B cell (primary cell): Measurements from ENCODE around the gene VSTM5. TPM values are rescaled to one million over a fixed set of nuclear protein-coding genes. Genes with fewer than 3 reads are reported as not detected.

Source experiments
- ATAC-seq: fragments of 200-7000 bp; cut with Tn5 transposase; one replicate; pipeline ENCODE4 v1.10.0; 2021; ENCODE audit warnings: low read depth, mild to moderate bottlenecking, moderate number of reproducible peaks, moderate library complexity
- CTCF ChIA-PET: fragments of 350-600 bp; sonication (Branson Sonifier 250); formaldehyde crosslinking; loops from one replicate; lab custom pipeline; 2021; ENCODE audit warnings: antibody characterized with exemption, inconsistent platforms; lab: Charles Lee
- POLR2A ChIA-PET: fragments of 350-600 bp; sonication (Branson Sonifier 250); formaldehyde crosslinking; loops from one replicate; lab custom pipeline; 2021; ENCODE audit warnings: antibody characterized with exemption; lab: Charles Lee
- DNase-seq: peaks from one replicate; pipeline ENCODE4 v3.0.0; 2013
- H2AFZ ChIP-seq: 2 replicates; pipeline ENCODE4 v1.6.1; 2012; ENCODE audit warnings: mild to moderate bottlenecking, low read depth, low read length; ENCODE audit not compliant: insufficient read depth, poor library complexity, severe bottlenecking
- H3K27ac ChIP-seq, 2 donors: 1 replicate in 1 of 2; 2 replicates in 1 of 2; pipeline ENCODE4 v1.5.1; 2012 to 2013; ENCODE audit warnings: low read length in 2 of 2, mild to moderate bottlenecking in 2 of 2, moderate library complexity in 1 of 2
- H3K27me3 ChIP-seq, 4 experiments: fragments of 200-600 bp in 1 of 4; sonication (generic) in 1 of 4; replicated peaks in 1 of 4; 1 replicate in 2 of 4; 2 replicates in 2 of 4; pipeline versions ENCODE4 v1.6.1 to v1.7.0; 2013 to 2016; ENCODE audit warnings: low read length in 3 of 4, mild to moderate bottlenecking in 2 of 4, mixed read lengths in 1 of 4, moderate library complexity in 1 of 4; ENCODE audit not compliant: insufficient read depth in 4 of 4, control insufficient read depth in 3 of 4; ENCODE audit errors: control extremely low read depth in 1 of 4
- H3K36me3 ChIP-seq, 2 experiments: replicated peaks in 1 of 2; 1 replicate in 1 of 2; 2 replicates in 1 of 2; pipeline versions ENCODE4 v1.6.1 to v1.7.1; 2013; ENCODE audit warnings: low read length in 1 of 2; ENCODE audit not compliant: insufficient read depth in 2 of 2, control insufficient read depth in 1 of 2; ENCODE audit errors: control extremely low read depth in 1 of 2, extremely low read depth in 1 of 2
- H3K4me1 ChIP-seq, 2 donors: fragments of 200-600 bp in 1 of 2; sonication (generic) in 1 of 2; 1 replicate in 1 of 2; 2 replicates in 1 of 2; pipeline versions ENCODE4 v1.5.1 to v1.6.1; 2013 to 2017; ENCODE audit warnings: low read length in 2 of 2; ENCODE audit not compliant: control insufficient read depth in 2 of 2, insufficient read depth in 2 of 2
- H3K4me2 ChIP-seq: replicated peaks from 2 replicates; pipeline ENCODE3; 2012; ENCODE audit warnings: mild to moderate bottlenecking, low read depth, low read length; ENCODE audit not compliant: poor library complexity, severe bottlenecking
- H3K4me3 ChIP-seq, 5 experiments: fragments of 200-600 bp in 1 of 5; sonication (generic) in 1 of 5; 1 replicate in 3 of 5; 2 replicates in 2 of 5; pipeline versions ENCODE4 v1.5.1 to v1.7.0; 2011 to 2016; ENCODE audit warnings: low read length in 4 of 5, mild to moderate bottlenecking in 4 of 5, low read depth in 2 of 5, control low read depth in 1 of 5, moderate library complexity in 1 of 5; ENCODE audit not compliant: insufficient read depth in 1 of 5; ENCODE audit errors: control extremely low read depth in 1 of 5, extremely low read depth in 1 of 5
- H3K79me2 ChIP-seq: fragments of 200-600 bp; sonication (generic); one replicate; pipeline ENCODE4 v1.6.0; 2016; ENCODE audit warnings: low read length; ENCODE audit not compliant: control insufficient read depth, insufficient read depth
- H3K9ac ChIP-seq: fragments of 200-600 bp; sonication (generic); 2 replicates; pipeline ENCODE4 v1.6.1; 2017; ENCODE audit warnings: mild to moderate bottlenecking, low read length, moderate library complexity
- H3K9me3 ChIP-seq, 3 donors: one replicate each; pipeline versions ENCODE4 v1.6.1 to v1.7.1; 2013; ENCODE audit warnings: low read length in 2 of 3; ENCODE audit not compliant: control insufficient read depth in 2 of 3, insufficient read depth in 1 of 3; ENCODE audit errors: control extremely low read depth in 1 of 3
- H4K20me1 ChIP-seq: 2 replicates; pipeline ENCODE4 v1.6.0; 2012; ENCODE audit warnings: mild to moderate bottlenecking, low read length; ENCODE audit not compliant: insufficient read depth, control insufficient read depth, poor library complexity, severe bottlenecking
- H3K27ac Mint-ChIP-seq: one replicate; pipeline ENCODE4 v1.8.0; 2021; ENCODE audit warnings: mixed read lengths
- H3K27me3 Mint-ChIP-seq: one replicate; pipeline ENCODE4 v1.8.0; 2021; ENCODE audit warnings: mixed read lengths
- H3K4me1 Mint-ChIP-seq: one replicate; pipeline ENCODE4 v1.8.0; 2021; ENCODE audit warnings: mixed read lengths
- H3K4me3 Mint-ChIP-seq: one replicate; pipeline ENCODE4 v1.8.0; 2021; ENCODE audit warnings: mixed read lengths
- H3K9me3 Mint-ChIP-seq: one replicate; pipeline ENCODE4 v1.8.0; 2022; ENCODE audit warnings: mixed read lengths; ENCODE audit not compliant: insufficient read depth
- CTCF ChIP-seq: fragments of 200-600 bp; IDR thresholded peaks from one replicate; pipeline ENCODE4 v1.8.0; 2022; ENCODE audit warnings: antibody characterized with exemption, mild to moderate bottlenecking
- EZH2 ChIP-seq: IDR thresholded peaks from 2 replicates; pipeline ENCODE4 v1.6.1; 2012; ENCODE audit warnings: borderline replicate concordance, low read depth, mild to moderate bottlenecking, moderate library complexity, low read length; ENCODE audit not compliant: insufficient read depth, poor library complexity, severe bottlenecking
- WGBS: methylation state at CpG from one replicate; pipeline ENCODE4 v1.1.5; 2013; ENCODE audit warnings: missing lambda C conversion rate; ENCODE audit not compliant: insufficient coverage; 5-methylcytosine and 5-hydroxymethylcytosine counted together
- intact Hi-C: fragments of 100-400 bp; cut with micrococcal nuclease; formaldehyde crosslinking; loops from one replicate; pipeline ENCODE4 v1.10.0; 2022
- polyA plus RNA-seq: library from polyadenylated mRNA; depleted of rRNA; stranded (reverse); fragments of >200 nt; gene quantifications from 2 replicates; pipeline ENCODE4 v1.2.3, GENCODE V29; 2012
- total RNA-seq, 2 donors: library from RNA; stranded (reverse); fragments of 120-200 nt in 1 of 2; gene quantifications; 1 replicate in 1 of 2; 2 replicates in 1 of 2; pipeline versions ENCODE4 v1.2.3 to v1.2.4, GENCODE V29; 2013 to 2022

Gene VSTM5
- total and polyA plus RNA-seq, 2 donors (not counting 1 experiment from before 2014, with no cell fraction given), result not detected

- no peaks in the 10 kb centered on the region for H3K79me2 ChIP-seq
- Mint-ChIP-seq H3K27me3 (peaks cover 32% of the 10 kb centered on the region), H3K4me3 (no peak overlapping the region), H3K4me1 (peaks cover 4% of the 10 kb centered on the region), H3K9me3 (no peaks in the 10 kb centered on the region), H3K27ac (no peak overlapping the region)
- H3K9me3 ChIP-seq, result peaks cover 0 to 5% (median 0%) of the 10 kb centered on the region in 3 donors
- intact Hi-C loops, result no loop called here
- ATAC-seq (no peak), DNase-seq (no peak)
- no peak overlapping the region for H3K4me2 ChIP-seq
- no peak overlapping the region for H2AFZ ChIP-seq
- 92% methylated on average over 3 of the region's 5 CpGs for WGBS
- H3K27ac ChIP-seq, result no peak overlapping the region
- no peaks in the 10 kb centered on the region for H4K20me1 ChIP-seq
- H3K36me3 ChIP-seq, result no peaks in the 10 kb centered on the region
- peaks cover 0 to 20% (median 5%) of the 10 kb centered on the region in 4 experiments for H3K27me3 ChIP-seq
- H3K4me1 ChIP-seq, result peaks cover 0 to 8% of the 10 kb centered on the region in 2 donors
- no peak overlapping the region for H3K9ac ChIP-seq
- ChIA-PET CTCF (no interaction called here), POLR2A (no interaction called here)
- TF ChIP-seq EZH2 (no peak), CTCF (no peak)
- no peak overlapping the region for H3K4me3 ChIP-seq
Measured at GRCh38 chr11:93852242-93852641, 1.8 kb upstream of the VSTM5 start.

DNA sequence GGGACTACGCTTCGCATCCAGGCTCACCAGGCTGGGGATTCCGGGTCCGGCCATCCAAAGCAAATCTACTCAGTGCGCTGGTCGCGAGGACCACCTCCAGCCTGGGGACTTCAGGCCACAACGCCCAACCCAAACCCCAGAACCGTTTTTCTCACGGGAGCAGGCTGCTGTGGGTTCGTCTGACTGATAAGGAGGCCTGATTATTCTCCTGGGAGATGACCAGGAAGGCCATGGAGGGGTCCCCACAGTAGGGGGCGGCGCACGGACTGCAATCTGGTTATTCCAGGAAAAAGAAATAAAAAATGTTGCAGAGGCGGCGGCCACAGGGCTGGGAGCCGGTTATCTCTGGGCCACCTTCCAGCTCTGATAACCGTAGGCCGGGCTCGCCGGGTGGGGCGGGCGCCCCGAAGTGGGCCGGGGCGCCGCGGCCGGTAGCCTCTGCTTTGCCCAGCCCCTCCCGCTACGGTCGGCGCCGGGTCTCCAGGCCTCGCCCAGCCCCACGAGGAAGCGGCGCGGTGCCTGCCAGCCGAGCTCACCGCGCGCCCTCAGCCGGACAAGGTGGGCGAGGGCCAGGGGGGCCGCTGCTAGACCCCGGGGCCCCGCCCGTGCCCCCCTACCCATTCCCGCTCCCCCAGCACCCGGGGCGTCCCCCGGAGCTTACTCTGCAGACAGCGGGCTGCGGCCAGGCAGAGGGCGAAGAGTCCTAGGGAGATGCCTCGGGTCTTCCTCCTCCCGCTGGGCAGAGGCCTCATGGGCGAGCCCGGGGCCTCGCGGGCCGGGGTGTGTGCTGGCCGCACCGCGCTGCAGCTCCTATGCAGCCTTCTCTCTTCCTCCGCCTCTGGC, 446 bp downstream of the VSTM5 start:
- WGBS, result 14% methylated on average over 61 of the region's 67 CpGs
- peak overlapping the region; percentile 50 for H3K4me2 ChIP-seq
- peak overlapping the region; percentile 56 for H2AFZ ChIP-seq
- intact Hi-C loops, result no loop called here
- H3K9ac ChIP-seq, result no peak overlapping the region
- ChIA-PET POLR2A (no interaction called here), CTCF (no interaction called here)
- ATAC-seq (no peak), DNase-seq (no peak)
- H3K9me3 ChIP-seq, result peaks cover 0 to 5% (median 0%) of the 10 kb centered on the region in 3 donors
- H3K4me3 ChIP-seq, result no peak overlapping the region
- H3K4me3 Mint-ChIP-seq, result peak overlapping the region; percentile 51
- no peaks in the 10 kb centered on the region for H3K36me3 ChIP-seq
- H3K4me1 ChIP-seq, result peaks cover 0 to 8% of the 10 kb centered on the region in 2 donors
- H3K79me2 ChIP-seq, result no peaks in the 10 kb centered on the region
- no peaks in the 10 kb centered on the region for H4K20me1 ChIP-seq
- H3K27me3 Mint-ChIP-seq, result peaks cover 30% of the 10 kb centered on the region
- no peak overlapping the region for H3K27ac ChIP-seq
- no peaks in the 10 kb centered on the region for H3K9me3 Mint-ChIP-seq
- H3K4me1 Mint-ChIP-seq, result peaks cover 4% of the 10 kb centered on the region
- no peak overlapping the region for H3K27ac Mint-ChIP-seq
- H3K27me3 ChIP-seq, result peaks cover 0 to 20% (median 5%) of the 10 kb centered on the region in 4 experiments
- TF ChIP-seq EZH2 (no peak), CTCF (no peak)
